ENCODE measurements around the gene SBF2. TPM values are rescaled to one million over a fixed set of nuclear protein-coding genes. Genes with fewer than 3 reads are reported as not detected.
A peak's percentile ranks its signal among the peaks of the same experiment; 100 is the strongest.

SBF2 gene
- total and polyA plus RNA-seq, 2 of the 13 experiments (the other 11 are each of a cell fraction or from before 2014, with no cell fraction given) = 24.0 to 45.8 TPM

DNA sequence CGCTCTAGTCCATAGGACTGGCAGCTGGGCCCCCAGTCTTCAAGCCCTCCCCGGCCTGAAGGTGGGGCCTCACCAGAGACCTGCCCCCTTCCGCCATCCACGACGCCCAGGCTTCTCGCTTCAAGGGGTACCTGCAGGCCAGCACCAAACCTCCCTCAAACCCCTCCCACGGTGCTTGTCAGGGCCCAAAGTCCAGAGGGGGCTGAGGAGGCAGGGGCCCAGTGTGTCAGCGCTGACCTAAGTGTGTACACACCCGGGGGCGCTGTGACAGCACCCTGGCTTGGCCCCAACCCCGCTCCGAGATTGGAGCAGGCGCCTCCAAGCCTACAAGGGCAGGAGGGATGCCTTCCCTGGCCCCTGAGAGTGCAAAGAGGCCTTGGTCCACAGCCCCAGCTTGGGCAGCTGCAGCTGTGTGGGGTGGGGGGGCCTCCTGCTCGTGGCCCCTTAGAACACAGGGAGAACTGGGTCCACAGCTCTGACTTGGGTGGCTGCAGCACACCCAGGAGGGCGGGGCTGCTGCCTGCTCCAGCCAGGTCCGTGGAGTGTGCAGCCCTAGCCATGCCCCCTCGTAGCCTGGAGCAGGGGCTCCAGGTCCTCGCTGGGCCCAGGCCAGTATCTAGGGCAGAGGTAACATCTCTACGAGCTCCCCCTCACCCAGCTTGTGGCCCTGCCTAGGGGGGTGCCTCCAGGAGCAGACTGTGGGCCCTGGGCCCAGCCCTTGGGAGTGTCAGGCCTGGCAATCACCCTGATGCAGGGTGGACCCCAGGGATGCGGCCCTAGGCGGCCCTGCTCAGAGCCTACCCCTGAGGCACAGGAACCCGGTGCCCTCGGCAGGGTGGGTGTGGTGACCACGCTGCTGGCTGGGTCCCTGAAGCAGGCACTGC is 4.9 kb downstream of the SBF2 start (continued):
- TF ChIP-seq ZNF740 (CRISPR knock-in tag; IDR thresholded peaks at IDR 0.05) (peak; percentile 79; the same call in 1 of the 2 replicates), STAT6 (CRISPR knock-in tag; IDR thresholded peaks at IDR 0.05; ENCODE audit: borderline replicate concordance) (no peak), ZNF335 (CRISPR knock-in tag; IDR thresholded peaks at IDR 0.05) (no peak), HMG20A (CRISPR knock-in tag; IDR thresholded peaks at IDR 0.05; ENCODE audit: borderline replicate concordance) (peak; percentile 61; the same call in 1 of the 2 replicates), THAP7 (CRISPR knock-in tag; IDR thresholded peaks at IDR 0.05) (0 out of 2 replicates have a peak, but pooled peaks have one; percentile 34), SMAD3 (CRISPR knock-in tag; IDR thresholded peaks at IDR 0.05) (no peak), ZNF883 (CRISPR knock-in tag; IDR thresholded peaks at IDR 0.05; ENCODE audit: not compliant biosample characterization) (peak; percentile 33), IRF2 (CRISPR knock-in tag; IDR thresholded peaks at IDR 0.05) (peak; percentile 87), TERF1 (CRISPR knock-in tag; IDR thresholded peaks at IDR 0.05) (no peak), MIER2 (CRISPR knock-in tag; IDR thresholded peaks at IDR 0.05) (peak; percentile 44; the same call in 1 of the 2 replicates), ZNF160 (CRISPR knock-in tag; IDR thresholded peaks at IDR 0.05) (no peak), ZNF317 (CRISPR knock-in tag; IDR thresholded peaks at IDR 0.05) (0 out of 2 replicates have a peak, but pooled peaks have one; percentile 52), ZNF556 (CRISPR knock-in tag; IDR thresholded peaks at IDR 0.05; ENCODE audit: borderline replicate concordance) (no peak; the same call in 1 of the 2 replicates), ARNT (IDR thresholded peaks at IDR 0.05) (no peak), NRL (CRISPR knock-in tag; IDR thresholded peaks at IDR 0.05; ENCODE audit: borderline replicate concordance) (peak; percentile 27; the same call in 1 of the 2 replicates), BCL6 (CRISPR knock-in tag; IDR thresholded peaks at IDR 0.05) (peak; percentile 84), ZSCAN25 (CRISPR knock-in tag; IDR thresholded peaks at IDR 0.05) (peak; percentile 82), ZMAT3 (CRISPR knock-in tag; conservative IDR thresholded peaks at IDR 0.05) (no peak), ARID2 (CRISPR knock-in tag; IDR thresholded peaks at IDR 0.05; ENCODE audit: borderline replicate concordance) (peak; percentile 86), DR1 (CRISPR knock-in tag; IDR thresholded peaks at IDR 0.05) (peak; percentile 61; the same call in 1 of the 2 replicates), ZNF24 (IDR thresholded peaks at IDR 0.05) (no peak)
- TF ChIP-seq, protein P1, sequence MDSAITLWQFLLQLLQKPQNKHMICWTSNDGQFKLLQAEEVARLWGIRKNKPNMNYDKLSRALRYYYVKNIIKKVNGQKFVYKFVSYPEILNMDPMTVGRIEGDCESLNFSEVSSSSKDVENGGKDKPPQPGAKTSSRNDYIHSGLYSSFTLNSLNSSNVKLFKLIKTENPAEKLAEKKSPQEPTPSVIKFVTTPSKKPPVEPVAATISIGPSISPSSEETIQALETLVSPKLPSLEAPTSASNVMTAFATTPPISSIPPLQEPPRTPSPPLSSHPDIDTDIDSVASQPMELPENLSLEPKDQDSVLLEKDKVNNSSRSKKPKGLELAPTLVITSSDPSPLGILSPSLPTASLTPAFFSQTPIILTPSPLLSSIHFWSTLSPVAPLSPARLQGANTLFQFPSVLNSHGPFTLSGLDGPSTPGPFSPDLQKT (CRISPR knock-in tag; IDR thresholded peaks at IDR 0.05; ENCODE audit: borderline replicate concordance) = no peak
- TF ChIP-seq, protein P2, sequence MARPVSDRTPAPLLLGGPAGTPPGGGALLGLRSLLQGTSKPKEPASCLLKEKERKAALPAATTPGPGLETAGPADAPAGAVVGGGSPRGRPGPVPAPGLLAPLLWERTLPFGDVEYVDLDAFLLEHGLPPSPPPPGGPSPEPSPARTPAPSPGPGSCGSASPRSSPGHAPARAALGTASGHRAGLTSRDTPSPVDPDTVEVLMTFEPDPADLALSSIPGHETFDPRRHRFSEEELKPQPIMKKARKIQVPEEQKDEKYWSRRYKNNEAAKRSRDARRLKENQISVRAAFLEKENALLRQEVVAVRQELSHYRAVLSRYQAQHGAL (CRISPR knock-in tag; IDR thresholded peaks at IDR 0.05; ENCODE audit: not compliant biosample characterization) = no peak
